Esophagus muscularis mucosa (tissue), 4 donors: ENCODE results near the gene SLC13A3. TPM values are rescaled to one million over a fixed set of nuclear protein-coding genes. Genes with fewer than 3 reads are reported as not detected.

Experiments used
- DNase-seq: peaks from one replicate; pipeline ENCODE4 v3.0.0-alpha.2; 2017; ENCODE audit errors: extremely low spot score
- H3K27ac ChIP-seq, 4 donors: fragments of 200-600 bp; sonication (generic); replicated peaks in 1 of 4; 1 replicate in 3 of 4; 2 replicates in 1 of 4; pipeline ENCODE4 v1.5.1; 2016 to 2019; ENCODE audit warnings: mild to moderate bottlenecking in 1 of 4
- H3K27me3 ChIP-seq, 4 donors: fragments of 200-600 bp; sonication (generic); one replicate each; pipeline versions ENCODE4 v1.5.1 to v1.6.0; 2016 to 2019
- H3K36me3 ChIP-seq, 4 donors: fragments of 200-600 bp; sonication (generic); one replicate each; pipeline ENCODE4 v1.5.1; 2016 to 2019
- H3K4me1 ChIP-seq, 4 donors: fragments of 200-600 bp; sonication (generic); one replicate each; pipeline ENCODE4 v1.5.1; 2016 to 2019
- H3K4me3 ChIP-seq, 4 donors: fragments of 200-600 bp; sonication (generic); 1 replicate in 2 of 4; 2 replicates in 2 of 4; pipeline ENCODE4 v1.5.1; 2016 to 2019; ENCODE audit warnings: mild to moderate bottlenecking in 4 of 4, moderate library complexity in 1 of 4
- H3K9me3 ChIP-seq, 4 donors: fragments of 200-600 bp; sonication (generic); 1 replicate in 3 of 4; 2 replicates in 1 of 4; pipeline ENCODE4 v1.5.1; 2016 to 2019
- EP300 ChIP-seq: sonication (generic); formaldehyde crosslinking; IDR thresholded peaks from one replicate; pipeline ENCODE4 v1.6.1; 2017; ENCODE audit warnings: antibody characterized with exemption
- POLR2A ChIP-seq: fragments of 450-650 bp; IDR thresholded peaks from one replicate; pipeline ENCODE4 v1.6.1; 2017; ENCODE audit warnings: antibody characterized with exemption, moderate library complexity, mild to moderate bottlenecking, low read depth
- POLR2AphosphoS5 ChIP-seq, 2 donors: sonication (generic); formaldehyde crosslinking; IDR thresholded peaks; one replicate each; pipeline ENCODE4 v1.6.1; 2017; ENCODE audit warnings: antibody characterized with exemption in 2 of 2
- WGBS: methylation state at CpG from one replicate; pipeline ENCODE4 v1.1.5; 2018; 5-methylcytosine and 5-hydroxymethylcytosine counted together
- intact Hi-C: fragments of 100-400 bp; cut with DNase I; formaldehyde crosslinking; loops from one replicate; pipeline ENCODE4 v1.15.1; 2023
- total RNA-seq, 4 donors: library from RNA; depleted of rRNA; stranded (reverse); fragments of >200 nt; gene quantifications; one replicate each; pipeline versions ENCODE4 v1.1.0 to v1.2.1, GENCODE V29; 2016
- TF ChIP-seq, protein P1 (sequence below), 3 experiments: fragments of 200-600 bp in 2 of 3; fragments of 450-650 bp in 1 of 3; sonication (generic) in 2 of 3; IDR thresholded peaks; one replicate each; pipeline ENCODE4 v1.5.1; 2017 to 2019; ENCODE audit warnings: antibody characterized with exemption in 3 of 3, mild to moderate bottlenecking in 2 of 3, moderate library complexity in 1 of 3

SLC13A3 gene
- total RNA-seq, 4 donors from 2014 or later: 0.42 to 0.66 (median 0.61) TPM

DNA sequence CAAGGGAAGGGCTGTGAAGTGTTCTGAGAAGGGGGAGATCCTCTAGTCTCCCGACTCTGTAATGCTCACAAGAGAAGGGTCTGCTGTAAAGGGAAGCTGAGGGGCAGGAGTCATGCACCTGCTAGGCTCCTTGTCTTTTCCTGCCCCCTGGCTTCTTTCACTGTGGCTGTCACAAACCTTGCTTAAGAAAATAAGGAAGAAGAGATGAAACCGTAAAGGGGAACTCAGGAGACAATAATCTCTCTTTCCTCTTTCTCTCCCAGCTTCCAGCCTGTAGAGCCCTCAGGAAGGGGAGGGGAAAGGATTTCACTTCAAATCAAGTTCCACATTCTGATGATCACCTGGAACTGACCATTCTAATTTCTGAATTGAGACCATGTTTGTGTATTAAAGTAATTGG, 26.3 kb downstream of the SLC13A3 start:
- intact Hi-C loops: no loop called here
- TF ChIP-seq POLR2AphosphoS5 (IDR thresholded peaks at IDR 0.05) (no peak), EP300 (no peak), POLR2A (no peak)
- TF ChIP-seq, protein P1, sequence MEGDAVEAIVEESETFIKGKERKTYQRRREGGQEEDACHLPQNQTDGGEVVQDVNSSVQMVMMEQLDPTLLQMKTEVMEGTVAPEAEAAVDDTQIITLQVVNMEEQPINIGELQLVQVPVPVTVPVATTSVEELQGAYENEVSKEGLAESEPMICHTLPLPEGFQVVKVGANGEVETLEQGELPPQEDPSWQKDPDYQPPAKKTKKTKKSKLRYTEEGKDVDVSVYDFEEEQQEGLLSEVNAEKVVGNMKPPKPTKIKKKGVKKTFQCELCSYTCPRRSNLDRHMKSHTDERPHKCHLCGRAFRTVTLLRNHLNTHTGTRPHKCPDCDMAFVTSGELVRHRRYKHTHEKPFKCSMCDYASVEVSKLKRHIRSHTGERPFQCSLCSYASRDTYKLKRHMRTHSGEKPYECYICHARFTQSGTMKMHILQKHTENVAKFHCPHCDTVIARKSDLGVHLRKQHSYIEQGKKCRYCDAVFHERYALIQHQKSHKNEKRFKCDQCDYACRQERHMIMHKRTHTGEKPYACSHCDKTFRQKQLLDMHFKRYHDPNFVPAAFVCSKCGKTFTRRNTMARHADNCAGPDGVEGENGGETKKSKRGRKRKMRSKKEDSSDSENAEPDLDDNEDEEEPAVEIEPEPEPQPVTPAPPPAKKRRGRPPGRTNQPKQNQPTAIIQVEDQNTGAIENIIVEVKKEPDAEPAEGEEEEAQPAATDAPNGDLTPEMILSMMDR (IDR thresholded peaks at IDR 0.05): no peak
- no peaks in the 10 kb centered on the region for H3K27me3 ChIP-seq
- H3K9me3 ChIP-seq: peaks cover 0 to 31% (median 11%) of the 10 kb centered on the region in 4 donors
- H3K4me3 ChIP-seq: no peak overlapping the region
- WGBS: 58% methylated on average over 2 of the region's 2 CpGs
- no peak overlapping the region for H3K27ac ChIP-seq
- DNase-seq: no peak
- H3K36me3 ChIP-seq: no peaks in the 10 kb centered on the region
- H3K4me1 ChIP-seq: no peaks in the 10 kb centered on the region

DNA sequence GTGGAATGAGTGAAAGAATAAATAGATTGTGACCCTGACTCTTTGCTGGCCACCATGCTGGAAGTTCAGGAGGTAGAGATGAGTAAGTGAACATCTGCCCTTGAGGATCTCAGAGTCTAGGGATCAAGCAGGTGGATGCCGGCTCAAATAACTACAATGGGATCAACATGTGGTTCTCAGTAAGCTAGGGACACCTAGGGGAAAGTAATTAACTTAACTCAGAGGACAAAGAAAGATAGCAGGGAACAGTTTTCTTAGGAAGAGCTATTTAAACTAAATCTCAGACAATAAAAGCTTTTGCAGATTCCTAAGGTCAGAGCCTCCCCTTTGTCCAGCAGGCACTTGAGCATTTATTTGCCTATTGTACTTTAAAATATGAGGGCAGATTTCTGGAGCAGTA, 29.1 kb downstream of the SLC13A3 start:
- DNase-seq: no peak
- WGBS: 61% methylated on average over 1 of the region's 1 CpG
- Histone ChIP-seq H3K4me3 (no peak overlapping the region), H3K9me3 (peaks cover 0 to 13% (median 6%) of the 10 kb centered on the region in 4 donors), H3K27me3 (no peaks in the 10 kb centered on the region), H3K4me1 (no peaks in the 10 kb centered on the region), H3K27ac (no peak overlapping the region), H3K36me3 (no peaks in the 10 kb centered on the region)
- TF ChIP-seq, protein P1 (IDR thresholded peaks at IDR 0.05): no peak
- TF ChIP-seq EP300: no peak
- TF ChIP-seq POLR2AphosphoS5 (IDR thresholded peaks at IDR 0.05): no peak
- no peak for TF ChIP-seq POLR2A
- intact Hi-C loops: no loop called here

DNA sequence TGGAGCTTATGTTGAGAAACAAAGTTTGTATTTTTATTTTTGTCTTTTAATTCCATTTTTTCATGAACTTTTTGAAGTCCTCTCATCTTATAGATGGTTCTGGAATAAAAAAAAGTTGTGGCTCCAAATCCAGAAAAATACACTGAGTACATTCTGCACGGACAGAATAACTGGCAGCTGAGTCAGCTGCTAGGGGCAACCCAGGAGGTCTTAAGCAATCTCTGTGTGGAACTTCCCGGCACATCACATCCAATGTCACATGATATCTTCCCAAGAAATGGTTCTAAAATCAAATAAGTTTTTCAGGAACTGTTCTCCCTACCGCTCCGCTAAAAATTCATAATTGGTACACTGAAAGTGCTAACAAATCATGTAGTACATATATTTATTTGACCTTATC, 29.8 kb downstream of the SLC13A3 start:
- H3K4me3 ChIP-seq: no peak overlapping the region
- no peaks in the 10 kb centered on the region for H3K27me3 ChIP-seq
- H3K9me3 ChIP-seq: peaks cover 0 to 13% (median 6%) of the 10 kb centered on the region in 4 donors
- WGBS: 66% methylated on average over 4 of the region's 4 CpGs
- no peaks in the 10 kb centered on the region for H3K4me1 ChIP-seq
- H3K27ac ChIP-seq: no peak overlapping the region
- DNase-seq: no peak
- intact Hi-C loops: no loop called here
- H3K36me3 ChIP-seq: no peaks in the 10 kb centered on the region
- no peak for TF ChIP-seq POLR2AphosphoS5 (IDR thresholded peaks at IDR 0.05)
- TF ChIP-seq POLR2A: no peak
- no peak for TF ChIP-seq EP300
- TF ChIP-seq, protein P1 (IDR thresholded peaks at IDR 0.05): no peak

DNA sequence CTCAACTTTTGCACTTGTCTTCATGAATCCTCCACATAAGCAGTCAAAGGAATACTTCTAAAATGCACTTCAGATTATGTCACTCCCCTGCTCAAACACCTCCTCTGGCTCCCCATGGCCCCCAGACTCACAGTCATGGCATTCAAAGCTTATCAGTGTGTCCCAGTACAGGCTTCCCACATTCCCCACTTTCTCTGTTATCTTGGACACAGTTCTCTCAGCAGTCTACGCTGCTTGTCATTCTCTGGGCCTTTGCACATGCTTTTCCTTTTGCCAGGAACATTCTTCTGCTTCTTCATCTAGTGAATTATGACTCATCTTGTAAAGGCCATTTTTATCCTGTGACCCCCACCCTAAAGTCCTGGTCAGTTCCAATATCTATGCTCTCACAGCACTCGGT, 31.8 kb downstream of the SLC13A3 start:
- intact Hi-C loops: no loop called here
- 93% methylated on average over 2 of the region's 2 CpGs for WGBS
- H3K27me3 ChIP-seq: no peaks in the 10 kb centered on the region

More for the DNA sequence above, 31.8 kb downstream of the SLC13A3 start:
- Histone ChIP-seq H3K4me3 (no peak overlapping the region), H3K4me1 (no peaks in the 10 kb centered on the region), H3K27ac (no peak overlapping the region), H3K36me3 (no peaks in the 10 kb centered on the region), H3K9me3 (peaks cover 0 to 9% (median 3%) of the 10 kb centered on the region in 4 donors)
- no peak for DNase-seq
- TF ChIP-seq POLR2AphosphoS5 (IDR thresholded peaks at IDR 0.05): no peak
- TF ChIP-seq, protein P1 (IDR thresholded peaks at IDR 0.05): no peak
